Hepatocyte (in vitro differentiated cells): Measurements from ENCODE around the gene PGBD4. TPM values are rescaled to one million over a fixed set of nuclear protein-coding genes. Genes with fewer than 3 reads are reported as not detected.

Source experiments
- DNase-seq: peaks from one replicate; pipeline ENCODE4 v3.0.0-alpha.2; 2016; ENCODE audit warnings: low spot score
- H2AFZ ChIP-seq: fragments of 200-600 bp; sonication (generic); 2 replicates; pipeline ENCODE4 v1.6.0; 2016; ENCODE audit warnings: antibody characterized with exemption, mild to moderate bottlenecking
- H3K27ac ChIP-seq: fragments of 200-600 bp; sonication (generic); 2 replicates; pipeline ENCODE4 v1.5.1; 2016; ENCODE audit warnings: mild to moderate bottlenecking
- H3K27me3 ChIP-seq: fragments of 200-600 bp; sonication (generic); 2 replicates; pipeline ENCODE4 v1.6.1; 2016
- H3K36me3 ChIP-seq: fragments of 200-600 bp; sonication (generic); replicated peaks from 2 replicates; pipeline ENCODE4 v1.5.1; 2016; ENCODE audit warnings: low read depth; ENCODE audit not compliant: insufficient read depth
- H3K4me1 ChIP-seq: fragments of 200-600 bp; sonication (generic); 2 replicates; pipeline ENCODE4 v1.5.1; 2016; ENCODE audit warnings: mild to moderate bottlenecking, moderate library complexity; ENCODE audit not compliant: insufficient read depth
- H3K4me2 ChIP-seq: fragments of 200-600 bp; sonication (generic); 2 replicates; pipeline ENCODE4 v1.6.0; 2016
- H3K4me3 ChIP-seq: fragments of 200-600 bp; sonication (generic); 2 replicates; pipeline ENCODE4 v1.5.1; 2016; ENCODE audit warnings: mild to moderate bottlenecking
- H3K79me2 ChIP-seq: fragments of 200-600 bp; sonication (generic); 2 replicates; pipeline ENCODE4 v1.6.0; 2017; ENCODE audit warnings: mild to moderate bottlenecking
- H3K9me2 ChIP-seq: fragments of 200-600 bp; sonication (generic); replicated peaks from 2 replicates; pipeline ENCODE4 v1.6.0; 2017; ENCODE audit warnings: mild to moderate bottlenecking; ENCODE audit not compliant: insufficient read depth
- H3K9me3 ChIP-seq: fragments of 200-600 bp; sonication (generic); 2 replicates; pipeline ENCODE4 v1.5.1; 2016; ENCODE audit warnings: low read depth, mild to moderate bottlenecking
- H4K20me1 ChIP-seq: fragments of 200-600 bp; sonication (generic); 2 replicates; pipeline ENCODE4 v1.6.0; 2016; ENCODE audit warnings: mild to moderate bottlenecking; ENCODE audit not compliant: insufficient read depth, poor library complexity, severe bottlenecking
- EZH2 ChIP-seq: fragments of 200-600 bp; sonication (generic); IDR thresholded peaks from 2 replicates; pipeline ENCODE4 v1.6.1; 2016; ENCODE audit warnings: antibody characterized with exemption, mild to moderate bottlenecking, borderline replicate concordance
- EZH2phosphoT487 ChIP-seq: fragments of 200-600 bp; sonication (generic); IDR thresholded peaks from one replicate; pipeline ENCODE4 v1.6.1; 2018; ENCODE audit warnings: antibody characterized with exemption, mild to moderate bottlenecking, low read depth, moderate library complexity; ENCODE audit not compliant: unreplicated experiment, severe bottlenecking
- WGBS: methylation state at CpG from one replicate; pipeline ENCODE4 v1.1.6; 2016; ENCODE audit warnings: low lambda C conversion rate; ENCODE audit errors: missing lambda C conversion rate; 5-methylcytosine and 5-hydroxymethylcytosine counted together
- polyA plus RNA-seq: library from polyadenylated mRNA; unstranded; fragments of >200 nt; fragmentation: Nextera tagmentation; extraction: Ambion mirVana; gene quantifications from 2 replicates; pipeline ENCODE4 v1.2.1, GENCODE V29; 2016
- total RNA-seq: library from RNA; depleted of rRNA; stranded (reverse); fragments of >200 nt; gene quantifications from 2 replicates; pipeline ENCODE4 v1.2.3, GENCODE V29; 2014
- TF ChIP-seq, protein P1 (sequence below): fragments of 200-600 bp; sonication (generic); IDR thresholded peaks from 2 replicates; pipeline ENCODE4 v1.5.1; 2016; ENCODE audit warnings: antibody characterized with exemption, mild to moderate bottlenecking; ENCODE audit not compliant: poor library complexity

The PGBD4 gene
- total and polyA plus RNA-seq, 2 experiments from 2014 or later = 0.56 to 2.0 TPM

DNA sequence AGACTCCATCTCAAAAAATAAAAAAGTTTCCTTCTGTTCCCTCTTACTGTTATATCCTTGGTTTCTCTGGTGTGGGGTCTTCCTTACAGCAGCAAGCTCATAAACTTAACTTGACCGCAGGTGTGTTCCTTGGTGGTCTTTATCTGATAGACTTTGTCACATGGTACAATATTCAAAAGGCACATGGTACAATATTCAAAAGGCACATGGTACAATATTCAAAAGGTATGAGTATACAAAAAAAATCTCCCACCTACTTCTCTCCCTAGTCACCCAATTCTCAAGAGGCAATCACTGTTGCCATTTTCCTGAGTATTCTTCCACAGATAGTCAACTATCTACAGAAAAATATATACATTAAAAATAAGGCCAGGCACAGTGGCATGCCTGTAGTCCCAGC lies 4.5 kb downstream of the PGBD4 start:
- Histone ChIP-seq H3K4me2 (no peak overlapping the region), H3K36me3 (no peaks in the 10 kb centered on the region), H3K79me2 (peaks cover 5% of the 10 kb centered on the region), H4K20me1 (no peaks in the 10 kb centered on the region), H3K27me3 (no peaks in the 10 kb centered on the region), H3K4me1 (peaks cover 5% of the 10 kb centered on the region), H3K4me3 (no peak overlapping the region), H3K27ac (no peak overlapping the region), H3K9me3 (no peaks in the 10 kb centered on the region), H2AFZ (no peak overlapping the region), H3K9me2 (no peaks in the 10 kb centered on the region)
- TF ChIP-seq EZH2phosphoT487 (no peak), EZH2 (no peak)
- TF ChIP-seq, protein P1, sequence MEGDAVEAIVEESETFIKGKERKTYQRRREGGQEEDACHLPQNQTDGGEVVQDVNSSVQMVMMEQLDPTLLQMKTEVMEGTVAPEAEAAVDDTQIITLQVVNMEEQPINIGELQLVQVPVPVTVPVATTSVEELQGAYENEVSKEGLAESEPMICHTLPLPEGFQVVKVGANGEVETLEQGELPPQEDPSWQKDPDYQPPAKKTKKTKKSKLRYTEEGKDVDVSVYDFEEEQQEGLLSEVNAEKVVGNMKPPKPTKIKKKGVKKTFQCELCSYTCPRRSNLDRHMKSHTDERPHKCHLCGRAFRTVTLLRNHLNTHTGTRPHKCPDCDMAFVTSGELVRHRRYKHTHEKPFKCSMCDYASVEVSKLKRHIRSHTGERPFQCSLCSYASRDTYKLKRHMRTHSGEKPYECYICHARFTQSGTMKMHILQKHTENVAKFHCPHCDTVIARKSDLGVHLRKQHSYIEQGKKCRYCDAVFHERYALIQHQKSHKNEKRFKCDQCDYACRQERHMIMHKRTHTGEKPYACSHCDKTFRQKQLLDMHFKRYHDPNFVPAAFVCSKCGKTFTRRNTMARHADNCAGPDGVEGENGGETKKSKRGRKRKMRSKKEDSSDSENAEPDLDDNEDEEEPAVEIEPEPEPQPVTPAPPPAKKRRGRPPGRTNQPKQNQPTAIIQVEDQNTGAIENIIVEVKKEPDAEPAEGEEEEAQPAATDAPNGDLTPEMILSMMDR = no peak
- no peak for DNase-seq
- 100% methylated on average over 1 of the region's 1 CpG for WGBS

DNA sequence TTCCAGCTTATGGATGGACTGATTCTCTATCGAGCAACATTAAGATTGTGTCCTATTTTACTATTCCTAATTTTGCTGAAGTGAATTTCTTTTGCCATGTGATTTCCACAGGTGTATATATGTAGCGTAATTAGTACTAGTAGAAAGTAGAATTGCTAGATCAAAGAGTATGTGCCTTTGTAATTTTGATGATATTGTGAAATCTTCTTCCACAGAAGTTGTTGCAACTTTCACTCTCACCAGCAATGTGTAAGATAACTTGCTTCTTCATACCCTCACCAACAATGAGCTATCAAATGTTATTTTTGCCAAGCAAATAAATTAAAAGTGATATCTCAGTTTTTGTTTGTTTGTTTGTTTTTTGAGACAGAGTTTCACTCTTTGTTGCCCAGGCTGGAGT lies 5.4 kb downstream of the PGBD4 start:
- H3K27ac ChIP-seq = no peak overlapping the region
- H3K36me3 ChIP-seq = no peaks in the 10 kb centered on the region
- no peak overlapping the region for H2AFZ ChIP-seq
- no peak for DNase-seq
- 96% methylated on average over 2 of the region's 2 CpGs for WGBS
- H3K4me1 ChIP-seq = peaks cover 5% of the 10 kb centered on the region
- peaks cover 5% of the 10 kb centered on the region for H3K79me2 ChIP-seq
- no peaks in the 10 kb centered on the region for H3K27me3 ChIP-seq
- no peaks in the 10 kb centered on the region for H3K9me3 ChIP-seq
- H4K20me1 ChIP-seq = no peaks in the 10 kb centered on the region
- TF ChIP-seq EZH2 (no peak), EZH2phosphoT487 (no peak)
- TF ChIP-seq, protein P1 = no peak
- no peak overlapping the region for H3K4me2 ChIP-seq
- no peak overlapping the region for H3K4me3 ChIP-seq
- no peaks in the 10 kb centered on the region for H3K9me2 ChIP-seq

DNA sequence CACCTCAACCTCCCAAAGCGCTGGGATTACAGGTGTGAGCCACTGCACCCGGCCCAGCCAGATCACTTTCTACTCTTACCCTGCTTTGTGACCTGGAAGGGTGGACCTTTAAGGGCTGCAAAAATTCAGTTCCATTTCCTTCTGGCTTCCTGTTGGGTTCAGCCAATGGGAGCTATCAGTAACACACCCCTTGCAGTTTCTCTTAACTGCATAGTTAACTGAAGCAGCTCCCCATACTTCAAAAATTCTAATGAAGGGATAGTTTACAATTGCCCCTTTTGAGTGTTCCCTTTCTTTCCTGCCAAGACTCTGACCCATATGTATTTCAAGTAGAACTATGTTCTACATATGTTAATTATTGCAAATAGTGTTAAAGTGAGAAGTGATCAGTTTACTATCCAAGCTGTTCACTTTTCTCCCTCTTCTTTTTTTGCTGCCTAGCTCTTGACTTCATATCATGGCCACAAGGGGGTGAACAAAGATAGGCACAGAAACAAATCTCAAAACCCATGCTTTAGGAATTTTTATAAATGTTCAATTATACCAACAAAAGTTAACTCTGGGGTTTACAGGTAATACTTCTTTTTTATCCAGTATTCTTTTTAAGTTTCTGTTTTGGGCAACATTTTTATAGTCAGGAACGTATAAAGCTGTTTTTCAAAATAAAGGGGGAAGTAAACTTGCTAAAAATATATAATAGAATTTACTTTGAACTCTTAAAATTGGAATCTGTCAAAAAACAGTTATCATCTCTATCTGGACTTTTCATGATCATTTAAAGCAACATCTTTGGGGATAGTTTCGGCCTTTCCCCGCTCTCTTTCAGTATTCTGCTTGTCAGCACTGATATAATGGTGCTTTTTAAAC lies 8.1 kb downstream of the PGBD4 start:
- peak; percentile 38 for DNase-seq
- H4K20me1 ChIP-seq = no peaks in the 10 kb centered on the region
- H2AFZ ChIP-seq = no peak overlapping the region
- H3K4me3 ChIP-seq = no peak overlapping the region
- no peaks in the 10 kb centered on the region for H3K9me3 ChIP-seq
- no peaks in the 10 kb centered on the region for H3K9me2 ChIP-seq
- TF ChIP-seq, protein P1 = peak; percentile 67
- no peak for TF ChIP-seq EZH2phosphoT487
- no peaks in the 10 kb centered on the region for H3K4me1 ChIP-seq
- H3K27ac ChIP-seq = no peak overlapping the region
- no peaks in the 10 kb centered on the region for H3K79me2 ChIP-seq
- no peaks in the 10 kb centered on the region for H3K27me3 ChIP-seq
- H3K4me2 ChIP-seq = no peak overlapping the region
- 59% methylated on average over 5 of the region's 5 CpGs for WGBS
- H3K36me3 ChIP-seq = no peaks in the 10 kb centered on the region
